ENCODE data around the gene NFE2L2. TPM values are rescaled to one million over a fixed set of nuclear protein-coding genes. Genes with fewer than 3 reads are reported as not detected.
"Not testable (repeated sequence)": the region's sequence is repeated elsewhere in the genome, so short reads cannot be mapped to it uniquely, and the experiment has no call there.

NFE2L2 gene
- total and polyA plus RNA-seq, 9 of the 15 experiments (the other 6 are each of a cell fraction or from before 2014, with no cell fraction given) = 29.3 to 120 (median 59.3) TPM

DNA sequence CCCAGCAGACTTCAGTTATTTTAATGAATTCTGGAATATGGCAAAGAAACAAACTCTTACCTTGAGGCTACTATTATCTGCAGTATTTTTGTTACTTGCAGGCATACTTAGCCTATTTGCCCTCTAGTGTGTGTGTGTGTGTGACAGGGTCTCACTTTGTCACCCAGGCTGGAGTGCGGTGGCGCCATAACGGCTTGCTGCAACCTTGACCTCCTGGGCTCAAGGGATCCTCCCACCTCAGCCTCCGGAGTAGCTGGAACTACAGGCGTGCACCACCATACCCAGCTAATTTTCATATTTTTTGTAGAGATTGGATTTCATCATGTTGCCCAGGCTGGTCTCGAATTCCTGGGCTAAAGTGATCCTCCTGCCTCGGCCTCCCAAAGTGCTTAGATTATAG, 64.1 kb downstream of the NFE2L2 start:
- H3K79me2 ChIP-seq (ENCODE audit: control insufficient read depth, insufficient read depth, low read length); BruUV-seq (replicated peaks); DNase-seq (ENCODE audit: extremely low read depth in 1 of 4, low spot score in 3 of 4); H3K27ac ChIP-seq (ENCODE audit: extremely low read depth, low read depth, low read length); H3K9ac ChIP-seq (ENCODE audit: insufficient read depth in 1 of 2, low read depth in 2 of 2, low read length in 2 of 2); H4K20me1 ChIP-seq (replicated peaks; ENCODE audit: control insufficient read depth, insufficient read depth, low read length); H2AFZ ChIP-seq (ENCODE audit: low read depth, low read length); H3K9me3 ChIP-seq (replicated peaks; ENCODE audit: control insufficient read depth, insufficient read depth, low read depth, low read length); H3K4me2 ChIP-seq (ENCODE audit: insufficient read depth, low read length); in situ Hi-C loops (cut with MboI); H3K27me3 ChIP-seq (ENCODE audit: control insufficient read depth in 2 of 2, insufficient read depth in 2 of 2, low read length in 2 of 2); FAIRE-seq; ATAC-seq; H3K36me3 ChIP-seq (ENCODE audit: control insufficient read depth, insufficient read depth, low read length); H3K4me3 ChIP-seq; H3K4me1 ChIP-seq (replicated peaks in 1 of 2; ENCODE audit: control insufficient read depth in 2 of 2, insufficient read depth in 2 of 2, low read length in 2 of 2); intact Hi-C loops (cut with micrococcal nuclease); H3K9me1 ChIP-seq (ENCODE audit: control insufficient read depth, insufficient read depth, low read length): not testable (repeated sequence)
- peak; percentile 78 for TF ChIP-seq ZBTB33 (CRISPR knock-in tag; IDR thresholded peaks at IDR 0.05)
- WGBS (ENCODE audit: insufficient coverage, low coverage, missing lambda C conversion rate) = 70% methylated on average over 7 of the region's 7 CpGs
- ChIA-PET CTCF (ENCODE audit: low intra/inter-chr PET ratio) (interaction anchor here (0.7 kb wide), 1 partner anchor 252 kb away, joined by 3 read pairs; no protein-coding TSS in a partner anchor), POLR2A (interaction anchor here (0.6 to 1.4 kb wide), 5 partner anchors 10 to 1389 kb away, joined by 3 to 5 read pairs (median 3); partner anchors contain the start of genes AGPS and HNRNPA3)

DNA sequence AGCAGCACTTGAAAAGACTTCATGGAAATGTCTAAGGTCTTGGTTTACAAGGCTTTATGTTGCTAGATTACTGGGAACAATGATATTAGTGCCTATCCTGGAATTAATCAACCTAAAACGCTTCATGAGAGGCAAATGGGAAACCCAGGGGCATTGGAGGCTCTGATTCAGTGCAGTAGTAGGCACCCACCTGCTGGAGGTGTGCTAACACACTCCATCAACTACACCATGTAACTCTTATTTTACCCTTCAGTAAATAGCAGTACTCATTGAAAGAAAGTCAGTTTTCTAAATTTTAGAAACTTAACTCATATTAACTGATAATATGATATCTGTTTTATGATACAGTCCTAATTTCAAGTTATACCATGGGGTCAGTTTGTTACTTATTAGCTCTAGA, 69.3 kb downstream of the NFE2L2 start:
- in situ Hi-C loops (cut with MboI) = no loop called here
- BruUV-seq (replicated peaks) = no TSS peak
- H3K79me2 ChIP-seq (ENCODE audit: control insufficient read depth, insufficient read depth, low read length) = no peaks in the 10 kb centered on the region
- no peaks in the 10 kb centered on the region for H3K36me3 ChIP-seq (ENCODE audit: control insufficient read depth, insufficient read depth, low read length)
- H3K9ac ChIP-seq (ENCODE audit: insufficient read depth in 1 of 2, low read depth in 2 of 2, low read length in 2 of 2) = no peak overlapping the region
- no peak for DNase-seq (ENCODE audit: extremely low read depth in 1 of 4, low spot score in 3 of 4)
- WGBS (ENCODE audit: insufficient coverage, low coverage, missing lambda C conversion rate) = 0% methylated on average over 1 of the region's 1 CpG
- no peak overlapping the region for H2AFZ ChIP-seq (ENCODE audit: low read depth, low read length)
- no peak overlapping the region for H3K27ac ChIP-seq (ENCODE audit: extremely low read depth, low read depth, low read length)
- H3K9me3 ChIP-seq (replicated peaks; ENCODE audit: control insufficient read depth, insufficient read depth, low read depth, low read length) = no peaks in the 10 kb centered on the region
- FAIRE-seq = peak; percentile 29
- ATAC-seq = peak; percentile 83
- no peaks in the 10 kb centered on the region for H3K9me1 ChIP-seq (ENCODE audit: control insufficient read depth, insufficient read depth, low read length)
- POLR2A ChIA-PET = interaction anchor here (0.7 to 1.7 kb wide), 4 partner anchors 9 to 151 kb away, joined by 3 to 5 read pairs (median 4); partner anchors contain the start of gene HNRNPA3
- intact Hi-C loops (cut with micrococcal nuclease) = no loop called here
- no peak overlapping the region for H3K4me3 ChIP-seq
- H3K4me2 ChIP-seq (ENCODE audit: insufficient read depth, low read length) = no peak overlapping the region
- peaks cover 0 to 6% of the 10 kb centered on the region in 2 experiments; a peak in 1 of 5 replicates for H3K4me1 ChIP-seq (replicated peaks in 1 of 2; ENCODE audit: control insufficient read depth in 2 of 2, insufficient read depth in 2 of 2, low read length in 2 of 2)
- no peaks in the 10 kb centered on the region for H4K20me1 ChIP-seq (replicated peaks; ENCODE audit: control insufficient read depth, insufficient read depth, low read length)
- CTCF ChIA-PET (ENCODE audit: low intra/inter-chr PET ratio) = interaction anchor here (0.6 kb wide), 1 partner anchor 212 kb away, joined by 4 read pairs; no protein-coding TSS in a partner anchor
- H3K27me3 ChIP-seq (ENCODE audit: control insufficient read depth in 2 of 2, insufficient read depth in 2 of 2, low read length in 2 of 2) = no peaks in the 10 kb centered on the region
- no peak for TF ChIP-seq POLR2AphosphoS5 (IDR thresholded peaks at IDR 0.05; ENCODE audit: control insufficient read depth, insufficient read depth, low read depth, low read length)
- TF ChIP-seq, protein P1, sequence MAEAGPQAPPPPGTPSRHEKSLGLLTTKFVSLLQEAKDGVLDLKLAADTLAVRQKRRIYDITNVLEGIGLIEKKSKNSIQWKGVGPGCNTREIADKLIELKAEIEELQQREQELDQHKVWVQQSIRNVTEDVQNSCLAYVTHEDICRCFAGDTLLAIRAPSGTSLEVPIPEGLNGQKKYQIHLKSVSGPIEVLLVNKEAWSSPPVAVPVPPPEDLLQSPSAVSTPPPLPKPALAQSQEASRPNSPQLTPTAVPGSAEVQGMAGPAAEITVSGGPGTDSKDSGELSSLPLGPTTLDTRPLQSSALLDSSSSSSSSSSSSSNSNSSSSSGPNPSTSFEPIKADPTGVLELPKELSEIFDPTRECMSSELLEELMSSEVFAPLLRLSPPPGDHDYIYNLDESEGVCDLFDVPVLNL (CRISPR knock-in tag; IDR thresholded peaks at IDR 0.05; ENCODE audit: low read depth) = no peak
- no peak for TF ChIP-seq ZNF507 (tag; conservative IDR thresholded peaks at IDR 0.05)
- TF ChIP-seq, protein P2, sequence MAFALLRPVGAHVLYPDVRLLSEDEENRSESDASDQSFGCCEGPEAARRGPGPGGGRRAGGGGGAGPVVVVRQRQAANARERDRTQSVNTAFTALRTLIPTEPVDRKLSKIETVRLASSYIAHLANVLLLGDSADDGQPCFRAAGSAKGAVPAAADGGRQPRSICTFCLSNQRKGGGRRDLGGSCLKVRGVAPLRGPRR (CRISPR knock-in tag; IDR thresholded peaks at IDR 0.05) = no peak
- TF ChIP-seq BDP1 (IDR thresholded peaks at IDR 0.05; ENCODE audit: insufficient read depth, insufficient read length) = no peak
- TF ChIP-seq, protein P3, sequence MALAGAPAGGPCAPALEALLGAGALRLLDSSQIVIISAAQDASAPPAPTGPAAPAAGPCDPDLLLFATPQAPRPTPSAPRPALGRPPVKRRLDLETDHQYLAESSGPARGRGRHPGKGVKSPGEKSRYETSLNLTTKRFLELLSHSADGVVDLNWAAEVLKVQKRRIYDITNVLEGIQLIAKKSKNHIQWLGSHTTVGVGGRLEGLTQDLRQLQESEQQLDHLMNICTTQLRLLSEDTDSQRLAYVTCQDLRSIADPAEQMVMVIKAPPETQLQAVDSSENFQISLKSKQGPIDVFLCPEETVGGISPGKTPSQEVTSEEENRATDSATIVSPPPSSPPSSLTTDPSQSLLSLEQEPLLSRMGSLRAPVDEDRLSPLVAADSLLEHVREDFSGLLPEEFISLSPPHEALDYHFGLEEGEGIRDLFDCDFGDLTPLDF (CRISPR knock-in tag; IDR thresholded peaks at IDR 0.05) = no peak
- TF ChIP-seq GABPA (tag; conservative IDR thresholded peaks at IDR 0.05; ENCODE audit: low read depth) = no peak
- peak in 1 of 2 experiments; percentile 29; a peak in 2 of 4 replicates for TF ChIP-seq RAD21 (CRISPR knock-in tag; conservative IDR thresholded peaks at IDR 0.05 in 1 of 2, IDR thresholded peaks at IDR 0.05 in 1 of 2)
- no peak for TF ChIP-seq ZNF239 (CRISPR knock-in tag; IDR thresholded peaks at IDR 0.05)

All from K562 (cell line).